ENCODE data around the gene FAM204A.

Gene FAM204A

DNA sequence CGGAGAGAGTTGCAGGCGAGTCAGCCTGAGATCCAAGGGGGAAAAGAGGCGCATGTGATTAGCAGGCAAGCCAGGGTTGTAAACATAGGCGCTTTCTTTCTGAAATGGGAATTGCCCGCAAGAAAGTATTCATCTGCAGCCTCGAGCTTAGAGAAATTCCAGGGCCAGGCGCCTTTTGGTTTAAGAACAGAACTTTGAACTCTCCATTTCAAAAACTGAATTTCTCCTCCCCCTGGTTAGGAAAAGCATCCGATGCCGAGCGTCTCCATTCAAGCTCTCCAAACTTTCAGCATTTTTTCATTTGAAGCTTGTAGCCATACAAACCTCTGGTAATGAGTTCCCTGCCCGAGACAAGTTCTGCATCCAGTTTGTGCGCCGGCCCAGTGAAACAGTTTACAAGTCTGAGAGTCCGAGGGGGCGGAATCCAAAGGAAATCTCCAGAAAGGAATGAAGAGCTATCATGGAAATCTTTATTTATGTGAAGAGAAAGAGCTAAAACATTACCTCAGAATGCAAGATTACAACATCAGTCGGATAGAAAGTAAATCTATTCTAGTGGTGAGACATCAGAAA lies 69.9 kb downstream of the FAM204A start:
- Histone ChIP-seq H3K36me3 (ENCODE audit: control insufficient read depth in 1 of 2, insufficient read depth in 2 of 2, low read length in 2 of 2) (no peaks in the 10 kb centered on the region), H3K27ac (ENCODE audit: low read depth, low read length) (no peak overlapping the region), H3K9ac (ENCODE audit: low read depth in 1 of 2, low read length in 2 of 2) (no peak overlapping the region), H3K9me3 (ENCODE audit: control insufficient read depth in 1 of 2, low read length in 2 of 2) (no peaks in the 10 kb centered on the region), H3K4me3 (ENCODE audit: low read depth in 1 of 2, low read length in 2 of 2) (no peak overlapping the region), H3K4me1 (ENCODE audit: control insufficient read depth in 1 of 2, insufficient read depth in 2 of 2, low read length in 2 of 2) (peaks cover 0 to 5% of the 10 kb centered on the region in 2 donors), H3K27me3 (ENCODE audit: control insufficient read depth in 1 of 2, insufficient read depth in 2 of 2, low read length in 2 of 2) (peaks cover 0 to 13% of the 10 kb centered on the region in 2 donors)

DNA sequence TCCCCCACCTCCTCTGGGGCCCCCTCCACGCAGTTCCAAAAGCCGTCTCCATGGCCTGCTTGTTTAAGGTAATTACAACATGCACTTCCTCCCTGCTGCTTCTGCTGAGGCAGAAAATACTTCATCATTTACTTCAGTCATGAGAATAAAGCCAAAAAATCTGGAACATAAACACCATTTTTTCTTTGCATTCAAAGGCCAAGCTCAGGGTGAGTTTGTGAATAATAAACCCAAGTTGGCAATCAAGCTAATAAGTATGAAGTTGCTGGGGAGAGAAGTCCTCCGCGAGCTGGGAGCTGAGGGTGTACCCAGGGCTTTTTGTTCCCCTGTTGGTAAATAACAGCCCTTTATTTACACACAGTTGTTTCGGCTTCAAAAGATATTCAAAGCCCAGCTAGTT lies 70.5 kb downstream of the FAM204A start:
- no peaks in the 10 kb centered on the region for H3K36me3 ChIP-seq (ENCODE audit: control insufficient read depth in 1 of 2, insufficient read depth in 2 of 2, low read length in 2 of 2)
- peak overlapping the region; percentile 11 for H3K27ac ChIP-seq (ENCODE audit: low read depth, low read length)
- no peak overlapping the region for H3K9ac ChIP-seq (ENCODE audit: low read depth in 1 of 2, low read length in 2 of 2)
- peaks cover 0 to 13% of the 10 kb centered on the region in 2 donors for H3K27me3 ChIP-seq (ENCODE audit: control insufficient read depth in 1 of 2, insufficient read depth in 2 of 2, low read length in 2 of 2)
- H3K4me1 ChIP-seq (ENCODE audit: control insufficient read depth in 1 of 2, insufficient read depth in 2 of 2, low read length in 2 of 2): peaks cover 0 to 5% of the 10 kb centered on the region in 2 donors
- H3K4me3 ChIP-seq (ENCODE audit: low read depth in 1 of 2, low read length in 2 of 2): no peak overlapping the region
- H3K9me3 ChIP-seq (ENCODE audit: control insufficient read depth in 1 of 2, low read length in 2 of 2): no peaks in the 10 kb centered on the region

DNA sequence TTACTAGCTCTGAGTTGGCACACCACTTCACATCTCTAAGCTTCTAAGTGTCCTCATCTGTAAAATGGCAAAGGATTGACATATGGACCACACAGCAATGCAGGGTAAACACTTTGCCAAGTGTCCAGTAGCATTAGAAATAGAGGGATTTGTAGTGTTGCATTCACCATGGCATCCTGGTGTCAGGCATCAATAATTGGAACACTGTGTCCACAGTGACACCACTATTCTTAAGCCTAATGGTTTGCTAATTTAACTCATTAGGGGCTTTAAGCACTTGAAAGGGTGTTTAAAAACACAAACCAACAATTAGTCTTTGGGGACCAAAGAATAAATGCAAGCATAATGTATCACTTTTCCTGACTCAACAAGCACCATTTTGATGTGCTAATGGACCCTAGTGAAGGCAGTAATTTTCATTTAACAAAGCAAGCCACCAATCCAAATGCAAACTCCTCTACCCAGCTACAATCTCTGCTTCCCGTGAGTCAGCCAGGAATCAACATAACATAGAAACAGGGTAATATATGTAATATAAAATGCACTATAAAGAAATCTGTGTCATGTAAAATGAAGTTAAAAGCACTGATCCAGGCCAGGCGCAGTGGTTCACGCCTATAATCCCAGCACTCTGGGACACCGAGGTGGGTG lies 75.9 kb downstream of the FAM204A start:
- H3K9ac ChIP-seq (ENCODE audit: low read depth in 1 of 2, low read length in 2 of 2): no peak overlapping the region
- H3K9me3 ChIP-seq (ENCODE audit: control insufficient read depth in 1 of 2, low read length in 2 of 2): no peaks in the 10 kb centered on the region
- no peaks in the 10 kb centered on the region for H3K4me1 ChIP-seq (ENCODE audit: control insufficient read depth in 1 of 2, insufficient read depth in 2 of 2, low read length in 2 of 2)
- no peaks in the 10 kb centered on the region for H3K36me3 ChIP-seq (ENCODE audit: control insufficient read depth in 1 of 2, insufficient read depth in 2 of 2, low read length in 2 of 2)
- H3K27ac ChIP-seq (ENCODE audit: low read depth, low read length): no peak overlapping the region
- H3K27me3 ChIP-seq (ENCODE audit: control insufficient read depth in 1 of 2, insufficient read depth in 2 of 2, low read length in 2 of 2): peaks cover 4% of the 10 kb centered on the region in 2 donors
- H3K4me3 ChIP-seq (ENCODE audit: low read depth in 1 of 2, low read length in 2 of 2): no peak overlapping the region

DNA sequence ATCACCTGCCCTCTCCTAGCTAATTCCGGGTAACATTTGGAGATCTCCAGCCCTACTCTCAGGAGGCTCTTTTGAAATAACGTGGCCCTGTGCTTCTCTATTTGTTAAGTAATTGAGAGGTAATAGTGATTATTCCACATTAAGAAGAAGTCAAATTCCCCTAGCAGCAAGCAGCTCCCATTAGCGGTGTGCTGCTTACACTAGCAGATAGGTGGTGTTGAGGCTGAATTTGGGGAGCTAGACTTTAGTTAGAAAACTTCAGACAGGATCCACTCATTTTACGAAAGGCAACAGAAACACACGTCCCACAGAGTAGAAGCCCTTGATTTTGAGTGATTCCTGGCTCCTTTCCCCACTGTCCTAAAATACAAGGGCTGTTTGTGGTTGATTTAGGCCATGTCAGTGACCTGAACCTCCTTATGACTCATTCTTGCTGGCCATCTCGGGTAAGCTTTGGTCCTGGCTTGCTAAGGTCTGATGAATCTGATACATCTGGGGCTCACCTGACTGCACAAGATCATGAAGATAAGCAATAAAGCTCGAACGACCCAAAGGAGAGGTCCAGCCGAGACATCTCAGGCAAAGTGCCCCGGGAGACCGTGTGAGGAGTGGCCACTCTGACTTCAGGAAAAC lies 77.2 kb downstream of the FAM204A start:
- Histone ChIP-seq H3K36me3 (ENCODE audit: control insufficient read depth in 1 of 2, insufficient read depth in 2 of 2, low read length in 2 of 2) (no peaks in the 10 kb centered on the region), H3K27me3 (ENCODE audit: control insufficient read depth in 1 of 2, insufficient read depth in 2 of 2, low read length in 2 of 2) (peaks cover 4% of the 10 kb centered on the region in 2 donors), H3K9ac (ENCODE audit: low read depth in 1 of 2, low read length in 2 of 2) (no peak overlapping the region), H3K4me3 (ENCODE audit: low read depth in 1 of 2, low read length in 2 of 2) (no peak overlapping the region), H3K27ac (ENCODE audit: low read depth, low read length) (no peak overlapping the region), H3K4me1 (ENCODE audit: control insufficient read depth in 1 of 2, insufficient read depth in 2 of 2, low read length in 2 of 2) (no peaks in the 10 kb centered on the region), H3K9me3 (ENCODE audit: control insufficient read depth in 1 of 2, low read length in 2 of 2) (no peaks in the 10 kb centered on the region)

DNA sequence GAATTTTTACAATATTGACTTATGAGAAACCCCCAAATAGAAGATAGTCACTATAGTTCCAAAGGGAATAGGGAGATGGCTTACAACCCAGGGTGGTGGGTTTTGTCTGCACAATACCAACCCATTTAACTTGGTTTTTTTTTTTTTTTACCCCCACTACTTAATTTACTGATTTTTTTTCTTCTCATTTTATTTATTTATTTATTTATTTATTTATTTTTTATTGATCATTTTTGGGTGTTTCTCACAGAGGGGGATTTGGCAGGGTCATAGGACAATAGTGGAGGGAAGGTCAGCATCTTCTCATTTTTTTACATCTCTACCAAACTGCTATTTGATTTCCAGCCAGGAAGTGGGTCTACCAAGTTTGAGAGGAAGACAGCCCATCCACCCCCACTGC lies 77.9 kb downstream of the FAM204A start:
- Histone ChIP-seq H3K9ac (ENCODE audit: low read depth in 1 of 2, low read length in 2 of 2) (no peak overlapping the region), H3K27me3 (ENCODE audit: control insufficient read depth in 1 of 2, insufficient read depth in 2 of 2, low read length in 2 of 2) (peaks cover 4% of the 10 kb centered on the region in 2 donors), H3K9me3 (ENCODE audit: control insufficient read depth in 1 of 2, low read length in 2 of 2) (no peaks in the 10 kb centered on the region), H3K4me3 (ENCODE audit: low read depth in 1 of 2, low read length in 2 of 2) (no peak overlapping the region), H3K36me3 (ENCODE audit: control insufficient read depth in 1 of 2, insufficient read depth in 2 of 2, low read length in 2 of 2) (no peaks in the 10 kb centered on the region), H3K27ac (ENCODE audit: low read depth, low read length) (no peak overlapping the region), H3K4me1 (ENCODE audit: control insufficient read depth in 1 of 2, insufficient read depth in 2 of 2, low read length in 2 of 2) (no peaks in the 10 kb centered on the region)

DNA sequence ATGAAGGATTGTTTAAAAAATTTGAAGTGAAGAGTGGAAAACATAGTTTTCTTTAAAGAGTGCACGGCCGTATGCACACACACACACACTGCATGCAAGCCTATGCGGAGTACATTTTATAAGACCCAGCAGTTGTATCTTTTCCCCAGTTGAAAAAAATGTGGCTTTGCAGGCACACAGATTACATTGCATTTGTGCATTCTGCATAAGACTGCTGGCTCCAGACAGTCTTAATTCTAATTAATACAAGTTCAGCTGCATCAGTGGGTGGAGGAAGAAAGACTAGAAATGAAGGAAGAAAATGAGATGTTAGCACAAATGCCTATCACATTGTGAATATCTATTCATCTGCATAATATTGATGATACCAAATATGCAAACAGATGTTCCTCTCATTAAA lies 79.6 kb downstream of the FAM204A start:
- H3K9me3 ChIP-seq (ENCODE audit: control insufficient read depth in 1 of 2, low read length in 2 of 2): no peaks in the 10 kb centered on the region
- H3K27me3 ChIP-seq (ENCODE audit: control insufficient read depth in 1 of 2, insufficient read depth in 2 of 2, low read length in 2 of 2): peaks cover 4 to 6% of the 10 kb centered on the region in 2 donors
- no peak overlapping the region for H3K9ac ChIP-seq (ENCODE audit: low read depth in 1 of 2, low read length in 2 of 2)
- no peak overlapping the region for H3K4me3 ChIP-seq (ENCODE audit: low read depth in 1 of 2, low read length in 2 of 2)
- no peak overlapping the region for H3K27ac ChIP-seq (ENCODE audit: low read depth, low read length)
- no peaks in the 10 kb centered on the region for H3K36me3 ChIP-seq (ENCODE audit: control insufficient read depth in 1 of 2, insufficient read depth in 2 of 2, low read length in 2 of 2)
- no peaks in the 10 kb centered on the region for H3K4me1 ChIP-seq (ENCODE audit: control insufficient read depth in 1 of 2, insufficient read depth in 2 of 2, low read length in 2 of 2)

DNA sequence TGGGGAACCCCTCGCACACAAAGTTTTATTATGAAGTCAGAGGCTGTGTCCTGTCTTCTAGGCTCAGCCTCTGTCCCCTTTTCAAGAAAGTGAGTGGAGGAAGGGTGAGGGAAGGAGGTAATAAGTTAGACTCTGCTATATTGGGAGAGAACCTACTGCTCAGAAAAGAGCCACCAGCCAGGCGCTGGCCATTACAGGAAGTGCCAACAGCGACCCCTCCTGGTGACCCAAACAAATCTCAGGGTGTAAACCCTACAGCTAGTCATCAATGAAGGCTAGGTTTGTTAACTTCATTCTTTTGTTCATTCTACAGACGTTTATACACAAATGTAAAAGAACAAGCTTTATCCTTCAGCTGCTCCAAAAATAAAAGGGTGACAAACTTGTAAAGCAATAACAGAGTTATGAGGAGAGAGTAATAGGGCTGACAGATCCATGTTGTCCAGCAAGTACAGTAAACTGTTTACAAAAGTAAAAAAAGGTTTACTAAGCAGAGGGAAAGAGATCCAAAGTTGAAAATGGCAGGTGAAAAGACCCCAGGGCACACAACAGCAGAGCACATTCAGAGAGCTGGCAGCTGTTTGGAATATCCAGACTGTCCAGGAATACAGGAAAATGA lies 82.7 kb downstream of the FAM204A start:
- no peaks in the 10 kb centered on the region for H3K36me3 ChIP-seq (ENCODE audit: control insufficient read depth in 1 of 2, insufficient read depth in 2 of 2, low read length in 2 of 2)
- no peaks in the 10 kb centered on the region for H3K4me1 ChIP-seq (ENCODE audit: control insufficient read depth in 1 of 2, insufficient read depth in 2 of 2, low read length in 2 of 2)
- no peak overlapping the region for H3K27ac ChIP-seq (ENCODE audit: low read depth, low read length)
- H3K9ac ChIP-seq (ENCODE audit: low read depth in 1 of 2, low read length in 2 of 2): no peak overlapping the region
- no peaks in the 10 kb centered on the region for H3K9me3 ChIP-seq (ENCODE audit: control insufficient read depth in 1 of 2, low read length in 2 of 2)
- no peak overlapping the region for H3K4me3 ChIP-seq (ENCODE audit: low read depth in 1 of 2, low read length in 2 of 2)
- peaks cover 1 to 6% of the 10 kb centered on the region in 2 donors for H3K27me3 ChIP-seq (ENCODE audit: control insufficient read depth in 1 of 2, insufficient read depth in 2 of 2, low read length in 2 of 2)

DNA sequence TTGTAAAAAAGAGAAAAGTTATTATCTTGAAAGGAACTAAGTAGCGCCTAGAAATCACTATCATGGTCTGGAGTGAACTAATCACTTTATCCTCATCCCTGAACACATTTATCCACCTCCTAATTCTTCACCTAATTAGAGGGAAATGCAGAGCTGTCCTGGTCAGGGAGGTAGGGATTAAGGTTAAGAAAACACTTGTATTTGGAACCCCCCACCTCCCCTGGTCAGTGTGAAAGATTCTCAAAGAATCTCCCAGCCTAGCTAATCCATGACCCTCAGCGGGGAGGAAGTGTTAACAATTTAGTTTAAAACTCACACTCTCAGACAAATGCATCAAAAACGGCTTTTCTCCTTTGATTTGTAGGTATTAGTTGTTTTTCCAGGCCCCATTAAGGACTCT lies 83.8 kb downstream of the FAM204A start:
- peaks cover 6% of the 10 kb centered on the region in 2 donors for H3K27me3 ChIP-seq (ENCODE audit: control insufficient read depth in 1 of 2, insufficient read depth in 2 of 2, low read length in 2 of 2)
- H3K36me3 ChIP-seq (ENCODE audit: control insufficient read depth in 1 of 2, insufficient read depth in 2 of 2, low read length in 2 of 2): no peaks in the 10 kb centered on the region
- no peaks in the 10 kb centered on the region for H3K9me3 ChIP-seq (ENCODE audit: control insufficient read depth in 1 of 2, low read length in 2 of 2)
- H3K4me1 ChIP-seq (ENCODE audit: control insufficient read depth in 1 of 2, insufficient read depth in 2 of 2, low read length in 2 of 2): no peaks in the 10 kb centered on the region
- H3K9ac ChIP-seq (ENCODE audit: low read depth in 1 of 2, low read length in 2 of 2): no peak overlapping the region
- no peak overlapping the region for H3K27ac ChIP-seq (ENCODE audit: low read depth, low read length)
- no peak overlapping the region for H3K4me3 ChIP-seq (ENCODE audit: low read depth in 1 of 2, low read length in 2 of 2)

DNA sequence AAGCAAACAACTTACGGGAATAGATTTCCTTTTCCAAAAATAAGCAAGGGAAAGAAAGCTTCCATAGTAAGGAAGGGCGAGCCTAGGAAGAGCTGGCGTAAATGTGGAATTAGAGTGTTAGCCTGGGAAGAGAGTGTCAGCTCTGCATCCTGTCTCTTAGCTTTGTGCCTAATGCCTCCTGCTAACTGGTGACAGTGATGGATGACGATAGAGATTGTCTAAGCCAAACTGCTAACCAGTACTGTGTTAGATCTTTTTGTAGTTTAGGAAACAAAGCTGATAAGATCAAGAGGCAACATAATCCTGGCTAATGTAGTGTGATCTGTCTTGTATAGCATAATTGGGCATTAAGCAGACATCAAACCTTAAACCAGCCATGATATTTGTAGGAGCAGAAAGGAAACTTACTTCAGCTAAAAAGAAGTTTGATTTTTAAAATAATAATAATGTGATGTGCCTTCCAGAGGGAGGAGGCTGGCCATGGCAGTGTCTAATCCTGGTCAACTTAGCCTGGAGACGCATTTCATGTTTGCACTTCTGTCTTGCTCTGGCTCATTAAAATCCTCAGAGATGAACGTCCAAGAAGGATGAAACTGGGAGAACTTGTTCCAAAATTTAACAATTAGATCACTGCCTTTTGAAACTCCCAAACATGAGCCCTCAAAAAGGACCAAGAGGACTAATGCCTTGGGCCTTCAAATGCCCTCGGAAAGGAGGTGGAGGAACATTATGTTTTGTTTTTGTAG lies 85.1 kb downstream of the FAM204A start:
- Histone ChIP-seq H3K36me3 (ENCODE audit: control insufficient read depth in 1 of 2, insufficient read depth in 2 of 2, low read length in 2 of 2) (no peaks in the 10 kb centered on the region), H3K4me1 (ENCODE audit: control insufficient read depth in 1 of 2, insufficient read depth in 2 of 2, low read length in 2 of 2) (no peaks in the 10 kb centered on the region), H3K9me3 (ENCODE audit: control insufficient read depth in 1 of 2, low read length in 2 of 2) (no peaks in the 10 kb centered on the region), H3K9ac (ENCODE audit: low read depth in 1 of 2, low read length in 2 of 2) (no peak overlapping the region), H3K27ac (ENCODE audit: low read depth, low read length) (no peak overlapping the region), H3K4me3 (ENCODE audit: low read depth in 1 of 2, low read length in 2 of 2) (no peak overlapping the region), H3K27me3 (ENCODE audit: control insufficient read depth in 1 of 2, insufficient read depth in 2 of 2, low read length in 2 of 2) (peaks cover 6% of the 10 kb centered on the region in 2 donors)

DNA sequence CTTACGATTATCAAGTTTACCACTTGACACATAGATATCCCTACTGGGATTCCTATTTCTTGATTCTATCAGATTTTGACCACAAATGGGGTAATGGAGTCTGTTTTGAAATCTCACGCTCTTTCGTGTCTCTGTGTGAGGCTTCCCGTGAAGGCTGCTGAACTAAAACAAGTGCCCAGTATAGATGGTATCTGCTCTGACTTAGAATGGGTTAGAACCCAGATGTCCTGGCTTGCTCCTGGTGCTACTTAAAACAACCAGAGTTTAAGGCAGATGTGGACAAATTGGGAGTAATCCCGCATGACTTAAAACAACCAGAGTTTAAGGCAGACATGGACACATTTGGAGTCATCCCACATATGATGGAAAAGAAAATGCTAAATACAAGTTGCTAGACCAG lies 85.9 kb downstream of the FAM204A start:
- Histone ChIP-seq H3K9ac (ENCODE audit: low read depth in 1 of 2, low read length in 2 of 2) (no peak overlapping the region), H3K4me3 (ENCODE audit: low read depth in 1 of 2, low read length in 2 of 2) (no peak overlapping the region), H3K27ac (ENCODE audit: low read depth, low read length) (no peak overlapping the region), H3K27me3 (ENCODE audit: control insufficient read depth in 1 of 2, insufficient read depth in 2 of 2, low read length in 2 of 2) (peaks cover 6 to 9% of the 10 kb centered on the region in 2 donors), H3K9me3 (ENCODE audit: control insufficient read depth in 1 of 2, low read length in 2 of 2) (no peaks in the 10 kb centered on the region), H3K36me3 (ENCODE audit: control insufficient read depth in 1 of 2, insufficient read depth in 2 of 2, low read length in 2 of 2) (no peaks in the 10 kb centered on the region), H3K4me1 (ENCODE audit: control insufficient read depth in 1 of 2, insufficient read depth in 2 of 2, low read length in 2 of 2) (no peaks in the 10 kb centered on the region)
